ENCODE measurements around the gene ACCS. TPM values are rescaled to one million over a fixed set of nuclear protein-coding genes. Genes with fewer than 3 reads are reported as not detected.
A peak's percentile ranks its signal among the peaks of the same experiment; 100 is the strongest.

The ACCS gene
- total and polyA plus RNA-seq, 9 of the 15 experiments (the other 6 are each of a cell fraction or from before 2014, with no cell fraction given), result 4.2 to 25.9 (median 16.3) TPM

DNA sequence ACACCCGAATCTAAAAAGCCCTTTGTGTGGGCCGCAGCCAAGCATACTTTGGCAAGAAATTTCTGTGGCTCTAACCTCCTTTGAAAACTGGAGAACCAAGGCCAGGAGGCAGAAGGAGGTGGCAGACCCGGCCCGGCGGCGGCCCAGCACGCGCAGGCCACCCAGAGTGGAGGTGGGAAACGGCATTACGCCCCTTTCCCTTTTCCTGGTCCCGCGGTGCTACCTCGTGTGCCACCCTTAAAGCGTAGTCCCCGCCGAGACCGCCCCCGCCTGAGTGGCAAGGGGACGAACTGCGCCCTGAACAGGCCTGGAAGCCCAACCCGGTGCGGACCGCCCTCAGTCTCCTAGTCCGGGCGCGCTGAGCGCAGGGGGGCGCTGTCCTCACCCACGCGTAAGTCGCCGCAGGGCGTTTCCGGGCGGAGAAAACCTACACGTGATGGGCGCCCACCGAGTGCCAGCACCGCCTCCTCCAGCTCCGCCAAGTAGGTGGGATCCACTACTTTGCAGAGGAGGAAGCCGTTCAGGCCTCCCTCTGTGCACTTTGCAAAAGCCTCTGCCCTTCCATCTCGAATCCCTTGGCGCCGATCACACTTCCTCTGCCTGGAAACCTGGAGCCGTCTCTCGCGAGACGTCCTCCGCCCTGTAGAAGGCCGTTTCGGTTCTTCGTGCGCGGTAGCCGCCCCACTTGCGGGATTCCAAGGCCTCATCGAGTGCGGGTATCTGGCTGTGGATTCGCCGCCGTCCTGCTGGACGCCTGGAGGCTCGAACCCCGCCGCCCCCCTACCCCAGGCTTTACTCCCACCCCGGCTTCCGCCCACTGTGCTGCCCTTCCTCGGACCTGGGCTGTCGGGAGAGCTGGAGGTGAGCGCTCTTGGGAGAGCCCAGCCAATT is at the start of gene ACCS (continued):
- TF ChIP-seq, protein P1, sequence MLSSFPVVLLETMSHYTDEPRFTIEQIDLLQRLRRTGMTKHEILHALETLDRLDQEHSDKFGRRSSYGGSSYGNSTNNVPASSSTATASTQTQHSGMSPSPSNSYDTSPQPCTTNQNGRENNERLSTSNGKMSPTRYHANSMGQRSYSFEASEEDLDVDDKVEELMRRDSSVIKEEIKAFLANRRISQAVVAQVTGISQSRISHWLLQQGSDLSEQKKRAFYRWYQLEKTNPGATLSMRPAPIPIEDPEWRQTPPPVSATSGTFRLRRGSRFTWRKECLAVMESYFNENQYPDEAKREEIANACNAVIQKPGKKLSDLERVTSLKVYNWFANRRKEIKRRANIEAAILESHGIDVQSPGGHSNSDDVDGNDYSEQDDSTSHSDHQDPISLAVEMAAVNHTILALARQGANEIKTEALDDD (IDR thresholded peaks at IDR 0.05), result peak; percentile 47; the same call in 1 of the 2 replicates
- TF ChIP-seq ZNF79 (CRISPR knock-in tag; IDR thresholded peaks at IDR 0.05; ENCODE audit: low read depth) (no peak), ZNF134 (CRISPR knock-in tag; conservative IDR thresholded peaks at IDR 0.05) (no peak), ZNF668 (CRISPR knock-in tag; IDR thresholded peaks at IDR 0.05) (peak; percentile 62; the same call in 1 of the 2 replicates), ZNF165 (CRISPR knock-in tag; IDR thresholded peaks at IDR 0.05; ENCODE audit: borderline replicate concordance) (no peak), PHB (CRISPR knock-in tag; IDR thresholded peaks at IDR 0.05) (no peak), TEAD1 (CRISPR knock-in tag; IDR thresholded peaks at IDR 0.05) (peak in 1 of 2 experiments; percentile 86; a peak in 2 of 4 replicates), HDAC1 (IDR thresholded peaks at IDR 0.05) (peak in 1 of 2 experiments; percentile 91; a peak in 2 of 4 replicates), STAG1 (CRISPR knock-in tag; IDR thresholded peaks at IDR 0.05; ENCODE audit: borderline replicate concordance) (no peak), PHF20 (IDR thresholded peaks at IDR 0.05; ENCODE audit: partially characterized antibody) (peak; percentile 83), EGR1 (conservative IDR thresholded peaks at IDR 0.05) (peak; percentile 94), KAT7 (CRISPR knock-in tag; IDR thresholded peaks at IDR 0.05; ENCODE audit: borderline replicate concordance) (peak; percentile 31), RBM25 (IDR thresholded peaks at IDR 0.05; ENCODE audit: low read depth, low read length, severe bottlenecking) (no peak), PURB (CRISPR knock-in tag; IDR thresholded peaks at IDR 0.05; ENCODE audit: low read depth) (no peak), CCAR2 (IDR thresholded peaks at IDR 0.05; ENCODE audit: low read depth, low read length) (no peak), NFRKB (IDR thresholded peaks at IDR 0.05; ENCODE audit: low read depth) (no peak), ZNF232 (CRISPR knock-in tag; IDR thresholded peaks at IDR 0.05) (no peak), KDM2B (CRISPR knock-in tag; IDR thresholded peaks at IDR 0.05) (no peak), CBFA2T3 (IDR thresholded peaks at IDR 0.05) (no peak; the same call in 1 of the 2 replicates)
- TF ChIP-seq, protein P2, sequence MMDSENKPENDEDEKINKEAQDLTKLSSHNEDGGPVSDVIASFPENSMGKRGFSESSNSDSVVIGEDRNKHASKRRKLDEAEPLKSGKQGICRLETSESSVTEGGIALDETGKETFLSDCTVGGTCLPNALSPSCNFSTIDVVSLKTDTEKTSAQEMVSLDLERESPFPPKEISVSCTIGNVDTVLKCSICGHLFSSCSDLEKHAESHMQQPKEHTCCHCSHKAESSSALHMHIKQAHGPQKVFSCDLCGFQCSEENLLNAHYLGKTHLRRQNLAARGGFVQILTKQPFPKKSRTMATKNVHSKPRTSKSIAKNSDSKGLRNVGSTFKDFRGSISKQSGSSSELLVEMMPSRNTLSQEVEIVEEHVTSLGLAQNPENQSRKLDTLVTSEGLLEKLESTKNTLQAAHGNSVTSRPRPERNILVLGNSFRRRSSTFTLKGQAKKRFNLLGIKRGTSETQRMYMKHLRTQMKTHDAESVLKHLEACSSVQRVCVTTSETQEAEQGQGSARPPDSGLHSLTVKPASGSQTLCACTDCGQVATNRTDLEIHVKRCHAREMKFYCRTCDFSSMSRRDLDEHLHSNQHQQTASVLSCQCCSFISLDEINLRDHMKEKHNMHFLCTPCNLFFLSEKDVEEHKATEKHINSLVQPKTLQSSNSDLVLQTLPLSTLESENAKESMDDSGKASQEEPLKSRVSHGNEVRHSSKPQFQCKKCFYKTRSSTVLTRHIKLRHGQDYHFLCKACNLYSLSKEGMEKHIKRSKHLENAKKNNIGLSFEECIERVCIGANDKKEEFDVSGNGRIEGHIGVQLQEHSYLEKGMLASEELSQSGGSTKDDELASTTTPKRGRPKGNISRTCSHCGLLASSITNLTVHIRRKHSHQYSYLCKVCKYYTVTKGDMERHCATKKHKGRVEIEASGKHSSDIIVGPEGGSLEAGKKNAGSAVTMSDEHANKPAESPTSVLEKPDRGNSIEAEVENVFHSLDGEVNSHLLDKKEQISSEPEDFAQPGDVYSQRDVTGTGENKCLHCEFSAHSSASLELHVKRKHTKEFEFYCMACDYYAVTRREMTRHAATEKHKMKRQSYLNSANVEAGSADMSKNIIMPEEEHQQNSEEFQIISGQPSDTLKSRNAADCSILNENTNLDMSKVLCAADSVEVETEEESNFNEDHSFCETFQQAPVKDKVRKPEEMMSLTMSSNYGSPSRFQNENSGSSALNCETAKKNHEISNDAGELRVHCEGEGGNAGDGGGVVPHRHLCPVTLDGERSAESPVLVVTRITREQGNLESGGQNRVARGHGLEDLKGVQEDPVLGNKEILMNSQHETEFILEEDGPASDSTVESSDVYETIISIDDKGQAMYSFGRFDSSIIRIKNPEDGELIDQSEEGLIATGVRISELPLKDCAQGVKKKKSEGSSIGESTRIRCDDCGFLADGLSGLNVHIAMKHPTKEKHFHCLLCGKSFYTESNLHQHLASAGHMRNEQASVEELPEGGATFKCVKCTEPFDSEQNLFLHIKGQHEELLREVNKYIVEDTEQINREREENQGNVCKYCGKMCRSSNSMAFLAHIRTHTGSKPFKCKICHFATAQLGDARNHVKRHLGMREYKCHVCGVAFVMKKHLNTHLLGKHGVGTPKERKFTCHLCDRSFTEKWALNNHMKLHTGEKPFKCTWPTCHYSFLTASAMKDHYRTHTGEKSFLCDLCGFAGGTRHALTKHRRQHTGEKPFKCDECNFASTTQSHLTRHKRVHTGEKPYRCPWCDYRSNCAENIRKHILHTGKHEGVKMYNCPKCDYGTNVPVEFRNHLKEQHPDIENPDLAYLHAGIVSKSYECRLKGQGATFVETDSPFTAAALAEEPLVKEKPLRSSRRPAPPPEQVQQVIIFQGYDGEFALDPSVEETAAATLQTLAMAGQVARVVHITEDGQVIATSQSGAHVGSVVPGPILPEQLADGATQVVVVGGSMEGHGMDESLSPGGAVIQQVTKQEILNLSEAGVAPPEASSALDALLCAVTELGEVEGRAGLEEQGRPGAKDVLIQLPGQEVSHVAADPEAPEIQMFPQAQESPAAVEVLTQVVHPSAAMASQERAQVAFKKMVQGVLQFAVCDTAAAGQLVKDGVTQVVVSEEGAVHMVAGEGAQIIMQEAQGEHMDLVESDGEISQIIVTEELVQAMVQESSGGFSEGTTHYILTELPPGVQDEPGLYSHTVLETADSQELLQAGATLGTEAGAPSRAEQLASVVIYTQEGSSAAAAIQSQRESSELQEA (IDR thresholded peaks at IDR 0.05; ENCODE audit: low read depth), result no peak
